AG04449 (cell line): ENCODE measurements around the gene TSPAN14.
A peak's percentile ranks its signal among the peaks of the same experiment; 100 is the strongest.

ENCODE experiments used
- CTCF ChIA-PET: fragments of 350-600 bp; formaldehyde crosslinking; extraction: SDS; loops from one replicate; lab custom pipeline; 2021; ENCODE audit warnings: antibody characterized with exemption; lab: Yijun Ruan, JAX
- POLR2A ChIA-PET: fragments of 400-600, 350-600 bp; formaldehyde crosslinking; extraction: SDS; loops from one replicate; lab custom pipeline; 2020; ENCODE audit warnings: antibody characterized with exemption, inconsistent platforms; lab: Yijun Ruan, JAX
- DNase-seq: peaks from one replicate; pipeline ENCODE4 v3.0.0-alpha.2; 2010; ENCODE audit warnings: low read depth, low spot score
- H3K4me3 ChIP-seq: 2 replicates; pipeline ENCODE4 v1.5.1; 2011; ENCODE audit warnings: low read depth, mild to moderate bottlenecking, control low read depth, low read length
- TF ChIP-seq, protein P1 (sequence below): IDR thresholded peaks from one replicate; pipeline ENCODE4 v1.5.1; 2011; ENCODE audit warnings: mild to moderate bottlenecking, moderate library complexity, low read length, control low read depth, inconsistent platforms; ENCODE audit not compliant: insufficient read depth; ENCODE audit errors: missing control alignments

Gene TSPAN14

DNA sequence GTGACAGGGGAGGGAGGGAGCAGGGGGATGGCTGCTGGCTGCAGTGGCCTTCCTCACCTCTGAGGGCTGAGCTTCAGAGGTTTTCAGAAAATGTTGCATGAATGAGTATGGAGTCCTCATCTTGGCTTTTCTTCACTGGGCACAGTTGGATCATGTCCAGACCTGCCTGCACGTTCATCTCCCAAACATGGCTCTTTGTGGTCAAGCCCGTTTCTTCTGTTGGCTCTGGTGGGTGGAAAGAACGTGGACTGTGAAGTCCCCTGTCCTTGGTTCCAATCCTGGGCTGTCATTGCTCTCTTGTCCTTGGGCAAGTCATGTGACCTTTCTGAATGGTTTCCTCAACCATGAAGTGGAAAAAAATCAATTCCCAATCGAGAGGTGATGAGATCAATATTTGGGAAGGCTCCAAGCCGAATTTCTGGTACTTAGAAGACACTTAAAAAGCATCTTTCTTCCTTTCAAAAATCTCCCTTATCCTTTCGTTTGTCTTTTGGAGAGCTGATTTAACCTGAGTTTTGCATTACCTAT lies 34.5 kb downstream of the TSPAN14 start:
- no peak for DNase-seq

DNA sequence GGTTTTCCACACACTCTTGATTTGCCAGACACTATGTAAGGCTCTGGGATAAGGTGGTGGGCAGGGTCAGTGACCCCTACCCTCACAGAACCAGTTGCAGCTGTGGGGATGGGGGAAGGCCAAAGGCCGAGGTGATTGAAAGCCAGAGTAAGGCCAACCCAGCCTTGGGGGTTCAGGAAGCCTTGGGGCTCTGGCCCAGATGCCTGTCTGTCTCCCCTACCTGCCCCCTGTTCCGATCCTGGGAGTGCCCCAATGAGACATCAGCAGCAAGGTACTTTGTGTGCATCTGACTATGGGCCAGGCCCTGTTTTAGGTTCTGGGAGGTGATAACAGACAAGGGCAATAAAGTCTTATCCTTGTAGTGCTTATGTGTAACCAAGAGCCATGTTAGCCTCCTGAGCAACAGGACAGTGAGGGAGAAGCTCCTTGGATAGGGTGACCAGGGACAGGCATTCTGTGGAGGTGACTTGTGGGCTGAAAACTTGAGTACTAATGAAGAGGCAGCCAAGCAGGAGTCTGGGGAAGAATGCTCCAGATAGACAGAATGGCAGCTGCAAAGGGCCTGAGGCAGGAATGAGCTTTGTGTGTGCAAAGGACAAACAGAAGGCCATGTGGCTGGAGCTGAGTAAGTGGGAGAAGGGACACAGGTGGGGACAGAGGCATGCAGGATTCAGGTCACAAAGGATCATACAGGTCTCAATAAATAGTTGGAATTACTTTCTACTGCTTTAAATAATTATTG lies 35.4 kb downstream of the TSPAN14 start:
- TF ChIP-seq, protein P1, sequence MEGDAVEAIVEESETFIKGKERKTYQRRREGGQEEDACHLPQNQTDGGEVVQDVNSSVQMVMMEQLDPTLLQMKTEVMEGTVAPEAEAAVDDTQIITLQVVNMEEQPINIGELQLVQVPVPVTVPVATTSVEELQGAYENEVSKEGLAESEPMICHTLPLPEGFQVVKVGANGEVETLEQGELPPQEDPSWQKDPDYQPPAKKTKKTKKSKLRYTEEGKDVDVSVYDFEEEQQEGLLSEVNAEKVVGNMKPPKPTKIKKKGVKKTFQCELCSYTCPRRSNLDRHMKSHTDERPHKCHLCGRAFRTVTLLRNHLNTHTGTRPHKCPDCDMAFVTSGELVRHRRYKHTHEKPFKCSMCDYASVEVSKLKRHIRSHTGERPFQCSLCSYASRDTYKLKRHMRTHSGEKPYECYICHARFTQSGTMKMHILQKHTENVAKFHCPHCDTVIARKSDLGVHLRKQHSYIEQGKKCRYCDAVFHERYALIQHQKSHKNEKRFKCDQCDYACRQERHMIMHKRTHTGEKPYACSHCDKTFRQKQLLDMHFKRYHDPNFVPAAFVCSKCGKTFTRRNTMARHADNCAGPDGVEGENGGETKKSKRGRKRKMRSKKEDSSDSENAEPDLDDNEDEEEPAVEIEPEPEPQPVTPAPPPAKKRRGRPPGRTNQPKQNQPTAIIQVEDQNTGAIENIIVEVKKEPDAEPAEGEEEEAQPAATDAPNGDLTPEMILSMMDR, result no peak
- H3K4me3 ChIP-seq, result no peak overlapping the region
- CTCF ChIA-PET, result interaction anchor here (0.7 to 2.9 kb wide), 3 partner anchors 12 to 44 kb away, joined by 3 to 19 read pairs (median 3); no protein-coding TSS in a partner anchor
- POLR2A ChIA-PET, result no interaction called here
- no peak for DNase-seq

More for the DNA sequence above, 34.5 kb downstream of the TSPAN14 start:
- TF ChIP-seq, protein P1, result no peak
- CTCF ChIA-PET, result interaction anchor here (1.0 to 2.9 kb wide), 2 partner anchors 16 to 44 kb away, joined by 3 to 19 read pairs; no protein-coding TSS in a partner anchor
- POLR2A ChIA-PET, result interaction anchor here (0.7 kb wide), 1 partner anchor 14 kb away, joined by 3 read pairs; no protein-coding TSS in a partner anchor
- H3K4me3 ChIP-seq, result no peak overlapping the region

DNA sequence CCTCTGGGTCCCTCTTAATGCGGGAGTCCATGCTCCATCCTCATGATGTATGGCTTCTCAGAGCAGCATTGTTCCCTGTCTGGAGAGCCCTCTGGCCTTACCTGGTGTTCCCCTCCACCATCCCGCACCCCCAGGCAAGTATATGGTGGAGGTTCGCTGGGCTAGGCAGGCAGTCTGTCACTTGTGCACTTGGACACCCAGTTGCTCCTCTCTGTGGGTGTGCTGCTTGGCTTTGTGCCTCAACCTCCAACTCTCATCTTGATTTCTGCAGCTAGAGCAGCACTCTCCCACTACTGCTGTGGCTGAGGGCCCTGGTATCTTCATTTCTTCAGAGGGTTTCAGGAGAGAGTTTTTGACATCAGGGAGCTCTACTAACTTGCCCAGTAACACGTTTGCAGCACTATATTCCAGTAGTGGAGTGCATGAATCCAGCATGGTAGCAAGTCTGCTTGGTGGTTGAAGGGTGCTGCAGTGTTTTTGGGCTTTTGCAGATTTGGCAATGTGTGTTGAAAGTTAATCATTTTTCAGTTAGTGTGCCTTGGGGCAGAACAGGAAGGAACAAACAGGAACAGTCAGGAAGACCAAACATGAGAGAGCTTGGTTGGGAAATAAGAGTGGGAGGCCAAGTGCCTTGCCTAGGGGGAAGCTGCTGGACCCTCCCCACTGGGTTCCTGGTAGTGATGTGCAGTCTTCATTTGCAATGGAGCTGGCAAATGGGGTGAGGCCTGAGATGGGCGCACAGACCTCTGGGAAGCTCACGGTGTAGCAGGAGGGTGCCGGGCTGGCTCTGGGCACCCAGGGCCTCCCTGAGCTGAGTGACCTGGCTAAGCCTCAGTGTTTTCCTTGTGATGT lies 37.4 kb downstream of the TSPAN14 start:
- TF ChIP-seq, protein P1, result no peak
- DNase-seq, result no peak
- CTCF ChIA-PET, result interaction anchor here (1.1 to 1.5 kb wide), 3 partner anchors 8 to 17 kb away, joined by 3 to 6 read pairs (median 5); no protein-coding TSS in a partner anchor
- no peak overlapping the region for H3K4me3 ChIP-seq
- POLR2A ChIA-PET, result no interaction called here

DNA sequence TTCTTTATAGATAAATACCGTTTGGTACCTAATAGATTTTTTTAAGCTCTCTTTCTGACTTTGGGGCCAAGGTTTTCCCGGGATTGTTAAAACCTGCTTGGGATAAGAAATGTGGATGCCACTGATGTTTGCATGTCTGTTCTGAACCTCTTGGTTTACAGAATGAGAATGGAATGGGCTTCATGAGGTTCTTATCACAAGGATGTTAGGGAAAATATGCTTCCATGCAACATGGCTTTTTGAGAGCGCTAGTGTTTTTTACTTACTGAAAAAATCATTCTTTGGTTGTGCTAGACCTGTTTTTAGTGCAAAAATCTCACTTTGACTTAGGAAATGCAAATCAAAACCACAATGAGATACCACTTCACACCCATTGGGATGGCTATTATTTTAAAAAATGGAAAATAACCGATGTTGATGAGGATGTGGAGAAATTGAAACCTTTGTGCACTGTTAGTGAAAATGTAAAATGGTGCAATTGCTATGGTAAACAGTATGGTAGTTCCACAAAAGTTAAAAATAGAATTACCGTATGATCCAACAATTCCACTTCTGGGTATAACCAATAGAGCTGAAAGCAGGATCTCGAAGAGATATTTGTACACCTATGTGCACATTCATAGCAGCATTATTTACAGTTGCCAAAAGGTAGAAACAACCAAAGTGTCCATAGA lies 38.9 kb downstream of the TSPAN14 start:
- ChIA-PET POLR2A (no interaction called here), CTCF (interaction anchor here (0.8 to 1.6 kb wide), 4 partner anchors 12 to 39 kb away, joined by 3 to 16 read pairs (median 4); no protein-coding TSS in a partner anchor)
- DNase-seq, result no peak
- no peak overlapping the region; the same call in 1 of the 2 replicates for H3K4me3 ChIP-seq
- TF ChIP-seq, protein P1, result no peak

GRCh38 chr10:80493522-80494051 lies 39.5 kb downstream of the TSPAN14 start:
- ChIA-PET POLR2A (no interaction called here), CTCF (interaction anchor here (0.8 to 1.6 kb wide), 3 partner anchors 12 to 40 kb away, joined by 3 to 16 read pairs (median 3); no protein-coding TSS in a partner anchor)
- H3K4me3 ChIP-seq, result no peak overlapping the region; the same call in 1 of the 2 replicates
- TF ChIP-seq, protein P1, result no peak
- peak; percentile 36 for DNase-seq
